HG02623 (cell line): ENCODE results near the gene PRRC2A.
"Not testable (repeated sequence)": the region's sequence is repeated elsewhere in the genome, so short reads cannot be mapped to it uniquely, and the experiment has no call there.

Experiments used
- ATAC-seq: cut with Tn5 transposase; IDR thresholded peaks from one replicate; pipeline ENCODE4 v1.9.1; 2021; ENCODE audit warnings: moderate library complexity; ENCODE audit not compliant: unreplicated experiment

PRRC2A gene

DNA sequence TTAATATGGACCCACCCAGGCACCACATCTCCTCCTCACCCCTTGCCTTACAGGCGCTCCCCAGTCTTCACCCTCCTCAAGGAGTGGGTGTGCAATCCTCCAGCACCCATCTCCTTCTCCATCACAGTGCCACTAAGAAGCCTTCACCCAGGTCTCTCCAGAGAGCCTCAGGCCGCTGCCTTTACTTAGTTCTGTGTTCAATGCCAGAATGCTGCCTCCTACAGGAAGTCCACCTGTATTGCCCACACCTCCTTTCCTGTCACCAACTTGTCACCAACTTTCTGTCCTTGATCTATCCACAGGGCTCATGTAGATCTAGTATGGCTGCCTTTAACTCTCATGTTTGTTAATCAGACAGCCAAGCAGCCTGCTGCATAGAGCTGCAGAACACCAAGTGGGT is 35.0 kb upstream of the PRRC2A start:
- ATAC-seq, result no peak

- no peak for ATAC-seq
Measured at GRCh38 chr6:31586008-31586407, 34.5 kb upstream of the PRRC2A start, which contains the start of gene LST1. TSS of gene LST1 (plus strand) at chr6:31586277. CDS start at chr6:31587300, 1,023 bp downstream.

GRCh38 chr6:31586599-31587281 is 33.8 kb upstream of the PRRC2A start:
- ATAC-seq, result no peak

- no peak for ATAC-seq
Measured at GRCh38 chr6:31587791-31588777, 32.4 kb upstream of the PRRC2A start.

- ATAC-seq, result no peak
Measured at GRCh38 chr6:31588871-31589650, 31.5 kb upstream of the PRRC2A start.

DNA sequence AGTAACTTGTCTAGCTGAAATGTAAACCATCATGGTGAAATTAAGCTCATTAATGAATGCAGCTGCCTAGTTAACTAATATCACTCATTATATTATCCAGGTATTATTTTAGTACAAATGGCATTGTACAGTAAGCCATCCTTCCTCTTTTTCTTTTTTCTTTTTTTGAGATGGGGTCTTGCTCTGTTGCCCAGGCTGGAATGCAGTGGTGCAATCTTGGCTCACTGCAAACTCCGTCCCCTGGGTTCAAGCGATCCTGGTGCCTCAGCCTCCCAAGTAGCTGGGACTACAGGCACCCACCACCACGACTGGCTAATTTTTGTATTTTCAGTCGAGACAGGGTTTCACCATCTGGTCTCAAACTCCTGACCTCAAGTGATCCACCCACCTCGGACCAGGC is 29.8 kb upstream of the PRRC2A start:
- ATAC-seq, result not testable (repeated sequence)

GRCh38 chr6:31592396-31592771 is 28.1 kb upstream of the PRRC2A start:
- ATAC-seq, result no peak

DNA sequence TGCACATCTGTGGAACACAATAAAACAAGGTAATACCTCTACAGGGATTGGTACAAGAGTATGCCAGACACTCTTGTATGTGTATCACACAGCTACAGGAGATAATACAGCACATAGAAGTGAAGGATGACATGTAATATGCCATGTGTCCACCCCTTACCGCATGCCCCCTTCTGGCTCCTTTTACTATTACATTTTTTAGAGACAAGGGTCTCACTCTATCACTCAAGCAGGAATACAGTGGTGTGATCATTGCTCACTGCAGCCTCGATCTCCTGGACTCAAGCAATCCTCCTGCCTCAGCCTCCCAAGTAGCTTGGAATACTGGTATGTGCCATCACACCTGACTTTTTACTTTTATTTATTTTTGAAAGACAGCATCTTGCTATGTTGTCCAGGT is 23.5 kb upstream of the PRRC2A start:
- ATAC-seq, result no peak

DNA sequence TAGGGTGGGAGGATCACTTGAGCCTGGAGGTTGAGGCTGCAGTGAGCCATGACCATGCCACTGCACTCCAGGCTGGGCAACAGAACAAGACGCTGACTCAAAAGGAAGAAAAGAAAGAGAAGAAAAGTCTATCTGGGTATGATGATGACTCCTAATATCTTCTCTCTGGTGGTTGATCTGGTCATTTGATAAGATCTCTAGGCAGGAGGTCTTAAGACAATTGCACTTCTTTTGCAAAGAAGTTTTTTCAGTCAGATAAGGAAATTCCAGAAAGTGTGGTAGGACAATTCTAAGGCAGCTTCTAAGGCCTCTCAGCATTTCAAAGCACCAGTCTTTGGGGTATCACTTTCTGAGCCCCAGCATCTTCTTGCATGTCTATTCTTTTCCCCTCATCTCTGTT is 13.2 kb upstream of the PRRC2A start:
- ATAC-seq, result no peak

- ATAC-seq, result no peak
Measured at GRCh38 chr6:31609519-31610406, 10.8 kb upstream of the PRRC2A start.

GRCh38 chr6:31610968-31611367 is 9.5 kb upstream of the PRRC2A start:
- no peak for ATAC-seq

DNA sequence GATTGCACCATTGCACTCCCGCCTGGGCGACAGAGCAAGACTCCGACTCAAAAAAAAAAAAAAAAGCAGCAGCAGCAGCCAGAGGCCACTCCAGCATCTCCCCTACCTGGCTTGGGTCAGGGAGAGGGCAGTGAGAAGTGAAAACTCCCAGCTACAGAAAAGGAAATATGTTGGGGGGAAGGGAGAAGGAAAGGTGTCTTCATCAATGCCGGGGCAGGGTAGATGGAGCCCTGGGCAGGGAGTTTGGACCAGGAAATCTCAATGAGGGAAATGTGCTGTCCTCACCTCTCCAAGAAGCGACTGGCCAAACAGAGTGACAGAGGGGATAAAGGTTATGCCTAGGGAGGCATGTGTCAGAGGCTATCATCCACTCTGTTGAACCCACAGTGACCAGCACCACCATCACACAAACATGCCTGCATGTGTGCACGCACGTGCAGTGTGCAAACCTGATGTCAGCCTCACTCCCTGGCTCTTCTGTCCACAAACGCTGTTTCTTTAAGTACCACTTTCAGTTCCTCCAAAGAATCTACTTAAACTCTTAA is 6.4 kb upstream of the PRRC2A start:
- ATAC-seq, result no peak

GRCh38 chr6:31614684-31615578 is 5.6 kb upstream of the PRRC2A start, which contains the start of gene AIF1:
TSS of gene AIF1 (plus strand) at chr6:31615234. CDS start at chr6:31615330, 96 bp downstream.
- ATAC-seq, result no peak

DNA sequence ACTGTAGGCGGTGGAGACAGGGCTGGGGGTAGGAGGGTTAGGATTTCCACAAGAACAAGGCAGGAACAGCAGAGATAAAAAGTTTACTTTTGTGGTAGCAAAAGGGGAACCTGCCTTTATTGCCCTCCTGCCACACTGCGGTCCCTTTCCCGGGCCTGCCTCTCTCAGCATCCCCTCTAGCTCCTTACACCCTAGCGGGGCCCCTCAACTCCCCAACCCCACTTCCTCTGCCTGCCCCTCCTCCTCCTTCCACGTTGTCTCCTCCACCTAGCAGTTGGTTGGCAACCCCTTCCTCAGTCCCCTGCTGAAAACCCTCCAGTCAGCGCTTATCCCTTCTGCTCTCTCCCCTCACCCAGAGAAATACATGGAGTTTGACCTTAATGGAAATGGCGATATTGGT is 4.8 kb upstream of the PRRC2A start:
- no peak for ATAC-seq

DNA sequence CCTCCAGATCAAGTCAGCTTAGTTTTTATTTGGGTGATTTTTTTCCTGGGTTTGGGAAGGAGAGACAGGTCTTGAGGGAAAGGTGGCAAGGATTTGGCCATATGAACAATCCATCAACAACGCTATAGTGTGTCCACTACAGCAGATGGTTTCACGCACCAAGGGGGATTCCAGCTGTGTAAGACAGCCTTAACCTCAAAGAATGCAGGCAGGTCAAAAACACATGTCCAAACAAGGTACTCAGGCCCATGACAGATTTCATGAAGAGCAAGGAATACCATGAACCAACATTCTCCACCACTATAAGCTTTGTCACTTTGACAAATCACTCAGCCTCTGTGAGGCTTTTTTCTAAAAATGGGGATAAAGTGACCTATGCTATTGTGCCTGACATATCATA is 3.5 kb upstream of the PRRC2A start:
- ATAC-seq, result no peak

- peak; percentile 83 for ATAC-seq
Measured at GRCh38 chr6:31619805-31620585, 520 bp upstream of the PRRC2A start.

DNA sequence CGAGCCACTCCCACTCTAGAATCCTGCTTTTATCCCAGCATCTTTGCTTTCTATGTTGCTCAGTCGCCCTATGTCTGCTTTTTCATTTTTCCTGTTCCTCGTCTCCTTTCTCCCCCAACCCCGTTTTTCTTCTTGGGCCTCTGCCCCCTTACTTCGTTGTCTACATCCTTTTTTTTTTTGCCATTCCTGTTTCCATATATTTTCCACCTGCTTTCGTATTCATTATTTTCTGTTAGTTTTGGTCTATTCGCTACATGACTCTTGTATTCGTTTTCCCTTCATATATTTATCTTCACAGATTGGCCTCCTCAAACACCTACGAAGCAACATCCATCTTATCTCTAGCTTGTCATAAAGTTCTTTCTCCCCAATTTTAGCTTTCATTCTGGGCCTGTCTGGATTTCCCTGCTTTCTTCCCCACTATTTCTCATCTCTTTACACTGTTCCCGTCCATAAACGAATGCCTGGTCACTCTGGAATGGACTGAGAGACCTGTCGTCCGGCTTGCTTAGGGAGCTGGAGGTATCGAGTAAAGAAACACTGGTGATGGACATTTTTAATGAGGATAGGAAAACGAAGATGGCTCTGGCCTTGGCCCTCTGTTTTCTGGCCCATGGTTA is 915 bp downstream of the PRRC2A start:
- ATAC-seq, result no peak

GRCh38 chr6:31621991-31622390 is 1.5 kb downstream of the PRRC2A start:
- no peak for ATAC-seq
